Right lobe of liver (tissue), 6 donors: Measurements from ENCODE around the gene CHN2. TPM values are rescaled to one million over a fixed set of nuclear protein-coding genes. Genes with fewer than 3 reads are reported as not detected.

Experiments used
- ATAC-seq, 4 donors: fragments of 200-7000 bp; cut with Tn5 transposase; one replicate each; pipeline ENCODE4 v1.9.1; 2020; ENCODE audit warnings: mild to moderate bottlenecking in 4 of 4, moderate library complexity in 4 of 4
- DNase-seq, 3 donors: peaks; one replicate each; pipeline ENCODE4 v3.0.0-alpha.2; 2020
- H3K27ac ChIP-seq, 3 donors: fragments of 200-600 bp; one replicate each; pipeline ENCODE4 v1.8.0; 2022
- H3K27me3 ChIP-seq, 2 donors: fragments of 200-600 bp; one replicate each; pipeline ENCODE4 v1.8.0; 2022
- H3K36me3 ChIP-seq, 4 donors: fragments of 200-600 bp; sonication (generic) in 1 of 4; one replicate each; pipeline versions ENCODE4 v1.5.1 to v1.8.0; 2017 to 2022; ENCODE audit warnings: control low read depth in 1 of 4
- H3K4me1 ChIP-seq, 4 donors: fragments of 200-600 bp; sonication (generic) in 1 of 4; one replicate each; pipeline versions ENCODE4 v1.5.1 to v1.8.0; 2017 to 2022; ENCODE audit warnings: control low read depth in 1 of 4
- H3K4me3 ChIP-seq, 3 donors: fragments of 200-600 bp; one replicate each; pipeline ENCODE4 v1.8.0; 2022
- H3K9me3 ChIP-seq, 4 donors: fragments of 200-600 bp; sonication (generic) in 1 of 4; one replicate each; pipeline versions ENCODE4 v1.5.1 to v1.8.0; 2017 to 2022; ENCODE audit warnings: control low read depth in 1 of 4
- POLR2A ChIP-seq: fragments of 450-650 bp; IDR thresholded peaks from one replicate; pipeline ENCODE4 v1.6.1; 2017; ENCODE audit warnings: antibody characterized with exemption, mild to moderate bottlenecking
- WGBS: methylation state at CpG from one replicate; pipeline ENCODE4 v1.1.6; 2018; ENCODE audit warnings: low coverage, low lambda C conversion rate; ENCODE audit not compliant: insufficient coverage; ENCODE audit errors: missing lambda C conversion rate; 5-methylcytosine and 5-hydroxymethylcytosine counted together
- intact Hi-C, 2 donors: fragments of 100-400 bp; cut with DNase I; formaldehyde crosslinking; loops; one replicate each; pipeline versions ENCODE4 v1.11.2 to v1.14.1; 2022
- total RNA-seq, 6 experiments: library from RNA; depleted of rRNA in 2 of 6; stranded (reverse); fragments of >200 nt in 2 of 6; fragmentation: NEBNext Ultra II Directional in 3 of 6; extraction: Animal tissue kit (Norgen Biotek cat#: 25700) in 3 of 6; gene quantifications; one replicate each; pipeline versions ENCODE4 v1.1.0 to v1.2.4, GENCODE V29; 2016 to 2023
- TF ChIP-seq, protein P1 (sequence below), 4 donors: fragments of 200-600 bp in 3 of 4; fragments of 450-650 bp in 1 of 4; IDR thresholded peaks; one replicate each; pipeline versions ENCODE4 v1.5.1 to v1.8.0; 2016 to 2022; ENCODE audit warnings: antibody characterized with exemption in 4 of 4, mild to moderate bottlenecking in 2 of 4
- donor health status: DM: no; HTN: yes; CAD: no.
- donor health status: DM: no; HTN: no; CAD: no.
- donor health status: DM: no; HTN: no; CAD: no.
- donor health status: DM: no; HTN: yes; CAD: no.
- donor health status: DM: no; HTN: yes; CAD: no.

CHN2 gene
- total RNA-seq, 6 experiments from 2014 or later, result 20.1 to 57.7 (median 31.5) TPM

DNA sequence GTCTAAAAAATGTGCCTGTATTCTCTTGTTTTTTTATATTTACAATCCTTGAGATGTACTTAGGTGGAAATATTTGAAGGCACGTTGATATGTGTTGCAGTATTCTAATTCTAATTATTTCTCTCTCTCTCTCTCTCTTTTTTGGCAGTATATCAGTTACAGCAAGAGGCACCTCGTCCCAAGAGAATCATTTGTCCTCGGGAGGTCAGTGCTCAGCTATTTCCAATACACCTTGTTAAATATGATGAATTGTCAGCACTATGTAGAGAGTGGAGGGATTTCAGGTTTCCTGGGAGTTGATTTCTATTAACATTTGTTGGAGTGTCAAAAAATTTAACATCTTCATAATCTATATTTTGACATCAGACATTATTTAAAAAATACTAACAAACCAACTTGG is 173.2 kb downstream of the CHN2 start:
- TF ChIP-seq, protein P1, sequence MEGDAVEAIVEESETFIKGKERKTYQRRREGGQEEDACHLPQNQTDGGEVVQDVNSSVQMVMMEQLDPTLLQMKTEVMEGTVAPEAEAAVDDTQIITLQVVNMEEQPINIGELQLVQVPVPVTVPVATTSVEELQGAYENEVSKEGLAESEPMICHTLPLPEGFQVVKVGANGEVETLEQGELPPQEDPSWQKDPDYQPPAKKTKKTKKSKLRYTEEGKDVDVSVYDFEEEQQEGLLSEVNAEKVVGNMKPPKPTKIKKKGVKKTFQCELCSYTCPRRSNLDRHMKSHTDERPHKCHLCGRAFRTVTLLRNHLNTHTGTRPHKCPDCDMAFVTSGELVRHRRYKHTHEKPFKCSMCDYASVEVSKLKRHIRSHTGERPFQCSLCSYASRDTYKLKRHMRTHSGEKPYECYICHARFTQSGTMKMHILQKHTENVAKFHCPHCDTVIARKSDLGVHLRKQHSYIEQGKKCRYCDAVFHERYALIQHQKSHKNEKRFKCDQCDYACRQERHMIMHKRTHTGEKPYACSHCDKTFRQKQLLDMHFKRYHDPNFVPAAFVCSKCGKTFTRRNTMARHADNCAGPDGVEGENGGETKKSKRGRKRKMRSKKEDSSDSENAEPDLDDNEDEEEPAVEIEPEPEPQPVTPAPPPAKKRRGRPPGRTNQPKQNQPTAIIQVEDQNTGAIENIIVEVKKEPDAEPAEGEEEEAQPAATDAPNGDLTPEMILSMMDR (IDR thresholded peaks at IDR 0.05), result no peak
- TF ChIP-seq POLR2A, result no peak
- WGBS, result 59% methylated on average over 3 of the region's 3 CpGs
- Histone ChIP-seq H3K27me3 (no peaks in the 10 kb centered on the region), H3K27ac (no peak overlapping the region), H3K4me1 (no peaks in the 10 kb centered on the region), H3K4me3 (no peak overlapping the region), H3K9me3 (no peaks in the 10 kb centered on the region), H3K36me3 (peaks cover 0 to 2% (median 0%) of the 10 kb centered on the region in 4 donors)
- DNase-seq (no peak), ATAC-seq (no peak)
- intact Hi-C loops, result no loop called here

DNA sequence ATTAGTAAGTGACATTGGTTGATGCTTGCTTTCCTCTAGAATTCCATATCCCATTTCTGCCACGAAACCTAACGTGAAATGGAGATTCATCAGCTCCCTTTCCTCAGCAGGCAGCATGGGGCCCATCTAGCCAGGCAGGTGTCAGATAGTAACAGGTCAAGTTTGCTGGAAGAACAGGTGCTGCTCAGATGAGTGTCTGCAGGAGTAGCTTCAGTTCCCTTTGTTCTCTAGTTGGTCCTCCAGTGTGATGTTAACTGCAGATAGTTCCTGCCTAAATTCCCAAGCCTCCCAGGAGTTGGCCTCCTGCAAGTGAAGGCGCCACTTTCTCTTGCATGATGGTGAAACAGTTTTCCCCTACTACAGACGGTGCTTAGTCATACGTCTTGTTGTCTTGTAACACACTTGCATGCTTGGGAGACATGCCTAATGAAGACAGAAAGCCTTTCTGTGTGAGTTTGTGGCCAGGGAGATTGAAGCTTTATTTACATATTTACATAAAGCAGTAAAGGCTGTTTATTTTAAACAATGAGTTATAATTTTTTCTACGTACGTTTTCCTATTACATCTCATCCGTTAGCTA is 175.4 kb downstream of the CHN2 start:
- Histone ChIP-seq H3K27me3 (no peaks in the 10 kb centered on the region), H3K36me3 (peaks cover 0 to 2% (median 0%) of the 10 kb centered on the region in 4 donors), H3K4me3 (no peak overlapping the region), H3K9me3 (no peaks in the 10 kb centered on the region), H3K4me1 (peaks cover 0 to 2% (median 0%) of the 10 kb centered on the region in 4 donors), H3K27ac (no peak overlapping the region)
- intact Hi-C loops, result no loop called here
- 92% methylated on average over 8 of the region's 8 CpGs for WGBS
- no peak for ATAC-seq
- DNase-seq, result no peak
- TF ChIP-seq POLR2A, result no peak
- TF ChIP-seq, protein P1 (IDR thresholded peaks at IDR 0.05), result no peak

DNA sequence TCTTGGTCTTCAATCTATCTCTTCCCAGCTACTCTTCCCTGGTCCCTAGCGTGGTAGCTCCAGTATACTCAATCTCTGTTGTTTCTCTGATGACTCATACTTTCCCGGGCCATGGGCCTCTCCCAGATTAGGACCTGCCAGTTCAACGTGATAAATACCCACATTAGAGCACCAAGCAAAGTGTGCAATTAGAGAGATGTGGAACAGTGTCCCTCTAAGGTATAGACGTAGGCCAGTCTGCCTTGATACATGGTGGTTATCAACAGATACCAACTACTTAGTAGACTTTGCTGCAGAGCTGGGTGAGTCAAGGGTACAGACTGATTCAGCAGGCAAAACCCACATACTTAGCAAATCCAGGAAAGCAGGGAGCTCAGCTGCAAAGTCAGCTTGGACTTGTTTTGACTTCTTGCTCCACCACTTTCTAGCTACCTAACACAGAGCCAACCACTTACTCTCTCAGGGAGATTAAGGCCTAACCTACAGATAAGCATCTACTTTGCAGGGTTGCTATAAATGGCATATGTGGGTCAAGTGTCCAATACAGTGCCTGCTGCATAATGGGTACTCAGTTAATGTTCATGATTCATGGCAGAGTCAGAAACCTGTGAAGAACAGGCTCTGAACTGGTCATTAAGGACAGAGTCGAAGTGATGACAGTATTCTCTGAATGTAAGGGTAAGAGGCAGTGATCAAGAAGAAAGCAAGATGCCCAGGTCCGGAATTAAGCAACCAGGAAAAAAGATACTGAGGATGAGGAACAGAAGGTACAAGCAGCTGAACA is 176.1 kb downstream of the CHN2 start:
- no peaks in the 10 kb centered on the region for H3K9me3 ChIP-seq
- DNase-seq (no peak), ATAC-seq (peak in 1 of 4 donors; percentile 91)
- 72% methylated on average over 6 of the region's 6 CpGs for WGBS
- no peak overlapping the region for H3K27ac ChIP-seq
- peaks cover 0 to 9% (median 0%) of the 10 kb centered on the region in 4 donors for H3K4me1 ChIP-seq
- TF ChIP-seq POLR2A, result no peak
- TF ChIP-seq, protein P1 (IDR thresholded peaks at IDR 0.05), result no peak
- H3K27me3 ChIP-seq, result no peaks in the 10 kb centered on the region
- H3K4me3 ChIP-seq, result no peak overlapping the region
- intact Hi-C loops, result no loop called here
- H3K36me3 ChIP-seq, result peaks cover 0 to 2% (median 0%) of the 10 kb centered on the region in 4 donors

DNA sequence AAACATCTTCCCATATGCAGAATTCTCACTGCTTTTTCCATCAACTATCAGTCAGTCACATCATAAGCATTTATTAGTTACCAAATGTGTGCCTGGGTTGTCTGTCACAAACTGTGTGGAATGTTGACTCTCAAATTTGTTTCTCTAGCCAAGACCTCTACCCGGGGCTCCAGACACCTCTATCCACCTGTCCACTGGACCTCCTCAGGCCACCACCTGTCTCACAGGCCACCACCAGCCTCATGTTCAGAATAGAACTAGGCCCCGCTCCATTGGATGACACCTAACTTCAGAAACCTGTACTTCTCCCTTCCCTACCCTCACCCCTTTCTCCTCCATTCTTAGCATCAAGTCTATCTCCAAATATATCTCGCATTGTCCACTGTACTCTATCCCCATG is 176.9 kb downstream of the CHN2 start:
- Histone ChIP-seq H3K4me3 (no peak overlapping the region), H3K27me3 (no peaks in the 10 kb centered on the region), H3K4me1 (peaks cover 0 to 14% (median 1%) of the 10 kb centered on the region in 4 donors), H3K9me3 (no peaks in the 10 kb centered on the region), H3K27ac (no peak overlapping the region), H3K36me3 (peaks cover 0 to 2% (median 0%) of the 10 kb centered on the region in 4 donors)
- DNase-seq, result no peak
- 98% methylated on average over 3 of the region's 3 CpGs for WGBS
- intact Hi-C loops, result no loop called here
- ATAC-seq, result no peak
- TF ChIP-seq, protein P1 (IDR thresholded peaks at IDR 0.05), result no peak
- no peak for TF ChIP-seq POLR2A
